Raji (cell line): Measurements from ENCODE around the gene GTPBP4.

ENCODE experiments used
- POLR2A ChIP-seq: IDR thresholded peaks from 2 replicates; pipeline ENCODE4 v1.6.1; 2011; ENCODE audit warnings: low read depth, low read length, control low read depth; ENCODE audit not compliant: insufficient read depth

Gene GTPBP4

DNA sequence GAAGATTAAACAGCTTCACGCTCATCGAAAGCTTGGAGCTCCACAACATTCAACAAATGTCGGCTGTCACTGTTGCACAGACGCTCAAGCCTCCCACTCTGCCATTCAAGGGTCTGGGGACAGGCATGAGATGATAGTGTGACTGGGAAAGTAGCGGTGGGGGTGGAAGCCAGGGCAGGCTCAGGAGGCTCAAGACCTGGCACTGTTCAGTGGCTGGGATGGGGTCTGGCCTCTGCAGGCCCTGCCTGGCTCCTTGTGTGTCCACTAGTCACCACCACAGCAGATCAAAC is 13.5 kb upstream of the GTPBP4 start:
- no peak for TF ChIP-seq POLR2A

GRCh38 chr10:976316-976715 is 11.9 kb upstream of the GTPBP4 start:
- no peak for TF ChIP-seq POLR2A

DNA sequence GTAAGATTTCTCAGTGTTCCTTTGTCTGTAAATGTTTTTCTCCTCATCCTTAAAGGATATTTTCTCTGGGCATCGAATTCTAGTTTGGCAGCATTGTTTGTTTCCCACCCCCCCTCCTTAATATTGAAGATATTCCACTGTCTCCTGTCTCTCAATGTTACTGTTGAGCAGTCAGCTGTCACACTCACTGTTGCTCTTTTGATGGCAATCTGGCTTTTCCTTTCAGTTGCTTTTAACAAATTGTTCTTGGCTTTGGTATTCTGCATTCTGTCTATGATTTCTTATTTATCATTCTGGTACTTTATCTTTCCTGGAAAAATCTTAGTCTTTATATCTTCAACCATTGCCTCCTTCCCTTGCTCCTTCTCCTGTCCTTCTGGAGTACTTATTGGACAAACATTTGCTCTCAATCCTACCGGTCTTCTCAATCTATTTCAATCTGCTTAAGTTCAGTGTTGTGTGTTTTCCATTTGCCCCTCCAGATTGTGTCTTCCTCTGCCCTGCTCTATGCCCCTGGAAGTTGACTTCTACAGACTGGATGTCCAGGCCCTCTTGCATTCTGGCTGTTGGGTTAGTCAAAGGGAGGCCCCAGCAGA is 9.3 kb upstream of the GTPBP4 start:
- TF ChIP-seq POLR2A: no peak

GRCh38 chr10:980468-981093 is 7.7 kb upstream of the GTPBP4 start:
- no peak for TF ChIP-seq POLR2A

- TF ChIP-seq POLR2A: no peak
Observed at GRCh38 chr10:983401-983800, 4.8 kb upstream of the GTPBP4 start.

DNA sequence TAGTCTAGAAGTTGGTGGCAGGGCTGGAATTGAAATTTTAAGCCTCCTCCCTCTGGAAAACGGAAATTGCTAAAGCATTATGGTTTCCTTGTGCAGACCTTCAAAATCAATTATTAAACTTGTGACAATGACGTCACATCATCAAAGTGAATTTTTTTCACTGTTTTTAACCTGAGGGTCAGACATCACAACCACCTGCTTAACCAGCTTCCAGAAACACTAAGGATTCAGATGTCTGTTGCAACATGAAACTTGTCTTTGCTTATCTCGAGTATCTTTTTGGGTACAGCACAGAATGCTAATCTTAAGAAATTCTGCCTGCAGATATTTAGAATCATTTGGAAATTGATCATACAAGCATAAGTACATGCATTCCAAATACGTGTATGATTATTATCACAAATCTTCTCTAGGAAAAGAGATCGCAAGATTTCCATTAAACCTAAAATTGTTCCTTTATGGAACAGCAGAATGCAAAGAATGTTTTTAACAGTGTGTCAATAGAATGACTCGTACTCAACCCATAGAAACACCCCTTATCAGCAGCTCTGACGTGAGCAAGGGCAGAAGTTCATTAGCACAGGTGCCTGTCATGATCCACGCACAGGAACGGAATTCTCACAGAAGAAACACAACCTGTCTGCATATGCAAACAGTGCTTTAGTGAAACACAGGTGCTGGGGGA is 4.1 kb upstream of the GTPBP4 start:
- TF ChIP-seq POLR2A: no peak

GRCh38 chr10:985361-985760 is 2.9 kb upstream of the GTPBP4 start:
- TF ChIP-seq POLR2A: no peak

- no peak for TF ChIP-seq POLR2A
Observed at GRCh38 chr10:986137-986825, 2.0 kb upstream of the GTPBP4 start.

DNA sequence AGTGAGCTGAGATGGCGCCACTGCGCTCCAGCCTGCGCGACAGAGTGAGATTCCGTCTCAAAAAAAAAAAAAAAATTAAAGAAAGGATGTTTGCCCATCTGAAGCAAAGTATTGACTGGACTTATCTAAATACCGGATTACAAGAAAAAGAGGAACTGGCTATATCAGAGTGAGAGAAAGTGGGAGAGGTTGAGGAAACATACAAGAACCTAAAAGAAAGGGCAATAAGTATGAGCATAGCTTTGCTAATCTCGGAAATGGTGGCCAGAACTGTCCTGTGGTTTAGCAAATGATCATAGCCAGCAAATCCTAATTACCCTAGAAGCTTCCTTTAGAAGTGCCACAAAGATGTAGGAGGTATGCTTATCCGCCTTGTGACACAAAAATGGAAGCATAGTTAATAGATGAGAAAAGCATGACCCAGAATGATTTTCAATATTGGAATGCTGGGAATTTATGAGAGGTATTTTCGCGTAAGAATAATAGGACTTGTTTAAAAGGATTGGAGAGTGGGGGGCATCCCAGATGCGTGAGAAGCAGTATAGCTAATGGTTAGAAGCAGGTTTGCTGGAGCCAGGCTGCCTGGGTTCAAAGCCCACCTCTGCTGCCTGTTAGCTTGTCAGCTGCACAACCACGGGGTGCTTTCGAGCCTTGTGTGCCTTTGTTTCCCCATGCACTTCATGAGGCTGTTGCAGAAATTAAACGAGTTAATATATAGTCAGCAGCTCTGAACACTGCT is 1.2 kb upstream of the GTPBP4 start:
- no peak for TF ChIP-seq POLR2A

DNA sequence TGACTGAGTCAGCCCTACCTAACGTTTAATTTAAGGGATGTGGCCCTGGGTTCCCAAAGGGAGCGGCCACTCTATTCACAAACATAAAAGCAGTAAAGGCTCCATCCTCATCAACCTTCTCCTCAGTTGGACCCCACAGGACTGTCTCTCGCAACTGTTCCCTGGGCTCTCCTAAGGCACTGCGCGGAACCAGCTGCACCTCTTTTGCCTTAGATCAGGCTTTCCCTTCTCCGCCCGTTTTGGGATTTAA is 689 bp upstream of the GTPBP4 start:
- TF ChIP-seq POLR2A: no peak

- no peak for TF ChIP-seq POLR2A
Observed at GRCh38 chr10:988667-989545, 672 bp downstream of the GTPBP4 start.

GRCh38 chr10:990808-991207 is 2.6 kb downstream of the GTPBP4 start:
- TF ChIP-seq POLR2A: no peak

DNA sequence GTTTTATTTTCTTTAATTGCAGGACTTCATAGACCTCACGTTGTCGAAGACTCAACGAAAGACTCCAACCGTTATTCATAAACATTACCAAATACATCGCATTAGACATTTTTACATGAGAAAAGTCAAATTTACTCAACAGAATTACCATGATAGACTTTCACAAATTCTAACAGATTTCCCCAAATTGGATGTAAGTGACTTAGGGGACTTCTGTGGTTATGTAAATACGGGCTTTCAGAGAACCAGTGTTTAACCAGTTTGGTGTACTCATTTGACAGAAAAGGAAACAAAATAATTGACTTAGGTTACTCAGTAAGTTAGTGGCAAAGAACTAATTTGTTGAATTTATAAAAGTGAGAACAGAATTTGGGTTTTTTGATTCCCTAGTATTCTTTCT is 4.2 kb downstream of the GTPBP4 start:
- no peak for TF ChIP-seq POLR2A

GRCh38 chr10:992871-993270 is 4.6 kb downstream of the GTPBP4 start:
- TF ChIP-seq POLR2A: no peak
